GM19452 (cell line): ENCODE results near the gene C2orf74.

Source experiments
- ATAC-seq: cut with Tn5 transposase; IDR thresholded peaks from one replicate; pipeline ENCODE4 v1.9.1; 2021; ENCODE audit not compliant: unreplicated experiment

Gene C2orf74

DNA sequence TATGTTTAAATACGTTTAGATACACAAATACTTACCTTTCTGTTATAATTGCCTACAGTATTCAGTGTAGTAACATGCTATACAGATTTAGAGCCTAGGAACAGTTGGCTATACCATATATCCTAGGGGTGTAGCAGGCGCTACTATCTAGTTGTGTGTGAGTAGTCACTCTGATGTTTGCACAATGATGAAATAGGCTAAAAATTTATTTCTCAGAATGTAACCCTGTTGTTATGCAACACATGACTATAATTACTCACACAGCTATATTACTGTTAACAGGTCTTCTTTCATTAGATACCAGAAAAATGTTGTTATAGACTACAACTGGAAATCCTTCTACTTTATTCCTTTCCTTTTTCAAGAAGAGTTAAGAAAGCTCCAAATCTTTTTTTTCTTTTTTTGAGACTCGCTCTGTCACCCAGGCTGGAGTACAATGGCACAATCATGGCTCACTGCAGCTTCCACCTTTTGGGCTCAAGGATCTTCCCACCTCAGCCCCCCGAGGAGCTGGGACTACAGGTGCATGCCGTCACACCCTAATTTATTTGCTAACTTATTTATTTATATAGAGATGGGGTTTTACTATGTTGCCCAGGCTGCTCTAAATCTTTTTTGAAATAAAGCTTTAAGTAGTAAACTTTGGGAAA, 48.5 kb downstream of the C2orf74 start:
- ATAC-seq = no peak

DNA sequence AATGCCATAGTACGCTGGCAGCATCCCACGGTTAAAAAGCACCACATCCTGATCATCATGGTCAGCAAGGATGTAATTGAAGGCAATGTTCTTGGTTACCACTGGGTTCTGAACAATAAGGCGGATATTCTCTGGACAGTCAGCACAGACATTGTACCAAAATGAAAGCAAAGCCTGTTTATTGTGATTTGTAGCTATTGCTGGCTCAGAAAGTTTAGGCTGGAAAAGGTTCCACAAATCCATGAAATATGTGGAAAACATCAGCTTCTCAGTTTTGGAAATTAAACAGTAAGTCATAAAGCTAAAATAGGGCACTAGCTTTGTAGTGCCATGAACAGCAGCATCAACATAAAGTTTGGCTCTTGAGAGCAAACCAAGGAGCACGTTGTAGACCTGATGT, 52.2 kb downstream of the C2orf74 start:
- ATAC-seq = no peak
